ENCODE results near the gene TIMD4. TPM values are rescaled to one million over a fixed set of nuclear protein-coding genes. Genes with fewer than 3 reads are reported as not detected.
"Not testable (repeated sequence)": the region's sequence is repeated elsewhere in the genome, so short reads cannot be mapped to it uniquely, and the experiment has no call there.

TIMD4 gene
- total RNA-seq, 1 donor from 2014 or later = not detected

- DNase-seq (ENCODE audit: low spot score) = no peak
- intact Hi-C loops (cut with DNase I) = no loop called here
- ATAC-seq = no peak
Observed at GRCh38 chr5:156927545-156927944, 35.5 kb downstream of the TIMD4 start.

- DNase-seq (ENCODE audit: low spot score); intact Hi-C loops (cut with DNase I); ATAC-seq: not testable (repeated sequence)
Observed at GRCh38 chr5:156925767-156926166, 37.3 kb downstream of the TIMD4 start.

GRCh38 chr5:156922207-156922792 lies 40.7 kb downstream of the TIMD4 start:
- intact Hi-C loops (cut with DNase I) = no loop called here
- DNase-seq (ENCODE audit: low spot score) = no peak

GRCh38 chr5:156920861-156921431 lies 42.1 kb downstream of the TIMD4 start:
- intact Hi-C loops (cut with DNase I) = no loop called here
- ATAC-seq (no peak), DNase-seq (ENCODE audit: low spot score) (no peak)

More at GRCh38 chr5:156922207-156922792, 40.7 kb downstream of the TIMD4 start:
- ATAC-seq = no peak

GRCh38 chr5:156920042-156920860 lies 42.8 kb downstream of the TIMD4 start:
- no peak for ATAC-seq
- intact Hi-C loops (cut with DNase I) = no loop called here
- DNase-seq (ENCODE audit: low spot score) = no peak

- ATAC-seq = no peak
- intact Hi-C loops (cut with DNase I) = no loop called here
- DNase-seq (ENCODE audit: low spot score) = no peak
Observed at GRCh38 chr5:156918311-156918845, 44.6 kb downstream of the TIMD4 start.

GRCh38 chr5:156914371-156914737 lies 48.7 kb downstream of the TIMD4 start:
- no peak for ATAC-seq
- intact Hi-C loops (cut with DNase I) = no loop called here
- DNase-seq (ENCODE audit: low spot score) = no peak

- DNase-seq (ENCODE audit: low spot score) (no peak), ATAC-seq (no peak)
- intact Hi-C loops (cut with DNase I) = no loop called here
Observed at GRCh38 chr5:156913719-156914370, 49.2 kb downstream of the TIMD4 start.

- no peak for DNase-seq (ENCODE audit: low spot score)
- intact Hi-C loops (cut with DNase I) = no loop called here
- no peak for ATAC-seq
Observed at GRCh38 chr5:156913355-156913718, 49.7 kb downstream of the TIMD4 start.

- DNase-seq (ENCODE audit: low spot score) (no peak), ATAC-seq (no peak)
- intact Hi-C loops (cut with DNase I) = no loop called here
Observed at GRCh38 chr5:156912869-156913268, 50.2 kb downstream of the TIMD4 start.

- ATAC-seq (no peak), DNase-seq (ENCODE audit: low spot score) (no peak)
- intact Hi-C loops (cut with DNase I) = no loop called here
Observed at GRCh38 chr5:156909180-156909579, 53.8 kb downstream of the TIMD4 start.

GRCh38 chr5:156907667-156908066 lies 55.4 kb downstream of the TIMD4 start:
- no peak for DNase-seq (ENCODE audit: low spot score)
- ATAC-seq = no peak
- intact Hi-C loops (cut with DNase I) = no loop called here

GRCh38 chr5:156906807-156907206 lies 56.2 kb downstream of the TIMD4 start:
- DNase-seq (ENCODE audit: low spot score) (no peak), ATAC-seq (no peak)
- intact Hi-C loops (cut with DNase I) = no loop called here

GRCh38 chr5:156896546-156896945 lies 66.5 kb downstream of the TIMD4 start:
- no peak for ATAC-seq
- intact Hi-C loops (cut with DNase I) = no loop called here
- no peak for DNase-seq (ENCODE audit: low spot score)

GRCh38 chr5:156893517-156893916 lies 69.5 kb downstream of the TIMD4 start:
- ATAC-seq = no peak
- DNase-seq (ENCODE audit: low spot score) = no peak
- intact Hi-C loops (cut with DNase I) = no loop called here

- ATAC-seq (no peak), DNase-seq (ENCODE audit: low spot score) (no peak)
- intact Hi-C loops (cut with DNase I) = no loop called here
Observed at GRCh38 chr5:156892864-156893263, 70.2 kb downstream of the TIMD4 start.

GRCh38 chr5:156892223-156892622 lies 70.8 kb downstream of the TIMD4 start:
- DNase-seq (ENCODE audit: low spot score) (no peak), ATAC-seq (no peak)
- intact Hi-C loops (cut with DNase I) = no loop called here

GRCh38 chr5:156888520-156888919 lies 74.5 kb downstream of the TIMD4 start:
- no peak for ATAC-seq

GRCh38 chr5:156883316-156883875 lies 79.6 kb downstream of the TIMD4 start:
- ATAC-seq = no peak
- intact Hi-C loops (cut with DNase I) = no loop called here

More at GRCh38 chr5:156888520-156888919, 74.5 kb downstream of the TIMD4 start:
- intact Hi-C loops (cut with DNase I) = no loop called here
- DNase-seq (ENCODE audit: low spot score) = no peak

More at GRCh38 chr5:156883316-156883875, 79.6 kb downstream of the TIMD4 start:
- DNase-seq (ENCODE audit: low spot score) = no peak
